Measurements from ENCODE around the gene PARP14.
A peak's percentile ranks its signal among the peaks of the same experiment; 100 is the strongest.
"Not testable (repeated sequence)": the region's sequence is repeated elsewhere in the genome, so short reads cannot be mapped to it uniquely, and the experiment has no call there.

Gene PARP14

GRCh38 chr3:122719273-122719921, 38.8 kb downstream of the PARP14 start:
- DNase-seq (ENCODE audit: low read depth) = no peak

DNA sequence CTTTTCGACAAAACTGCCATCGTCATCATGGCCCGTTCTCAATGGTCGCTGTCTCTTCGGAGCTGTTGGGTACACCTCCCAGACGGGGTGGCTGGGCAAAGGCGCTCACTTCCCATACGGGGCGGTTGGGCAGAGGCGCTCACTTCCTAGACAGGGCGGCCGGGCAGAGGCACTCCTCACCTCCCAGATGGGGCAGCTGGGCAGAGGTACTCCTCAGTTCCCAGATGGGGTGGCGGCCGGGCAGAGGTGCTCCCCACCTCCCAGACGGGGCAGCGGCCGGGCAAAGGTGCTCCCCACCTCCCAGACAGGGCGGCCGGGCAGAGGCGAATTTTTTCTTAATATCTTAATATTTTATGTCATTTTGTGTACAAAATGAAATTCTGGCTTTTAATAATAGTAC, 44.5 kb downstream of the PARP14 start:
- DNase-seq (ENCODE audit: low read depth) = no peak

- DNase-seq (ENCODE audit: low read depth) = no peak
These were observed 46.7 kb downstream of the PARP14 start for GRCh38 chr3:122727294-122727693.

GRCh38 chr3:122727766-122728165, 47.1 kb downstream of the PARP14 start:
- no peak for DNase-seq (ENCODE audit: low read depth)

DNA sequence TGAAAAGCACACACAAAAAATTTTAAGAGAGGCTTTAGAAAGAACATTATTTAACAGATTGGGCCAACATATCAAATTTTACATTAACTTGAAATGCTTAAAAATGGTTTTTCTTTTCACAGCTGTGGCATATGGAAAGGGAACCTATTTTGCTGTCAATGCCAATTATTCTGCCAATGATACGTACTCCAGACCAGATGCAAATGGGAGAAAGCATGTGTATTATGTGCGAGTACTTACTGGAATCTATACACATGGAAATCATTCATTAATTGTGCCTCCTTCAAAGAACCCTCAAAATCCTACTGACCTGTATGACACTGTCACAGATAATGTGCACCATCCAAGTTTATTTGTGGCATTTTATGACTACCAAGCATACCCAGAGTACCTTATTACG, 47.5 kb downstream of the PARP14 start:
- no peak for DNase-seq (ENCODE audit: low read depth)

- DNase-seq (ENCODE audit: low read depth) = no peak
These were observed 48.3 kb downstream of the PARP14 start for GRCh38 chr3:122728756-122729514.

- no peak for DNase-seq (ENCODE audit: low read depth)
These were observed 49.6 kb downstream of the PARP14 start for GRCh38 chr3:122730240-122730639.

- DNase-seq (ENCODE audit: low read depth) = not testable (repeated sequence)
These were observed 52.3 kb downstream of the PARP14 start for GRCh38 chr3:122732682-122733525.

DNA sequence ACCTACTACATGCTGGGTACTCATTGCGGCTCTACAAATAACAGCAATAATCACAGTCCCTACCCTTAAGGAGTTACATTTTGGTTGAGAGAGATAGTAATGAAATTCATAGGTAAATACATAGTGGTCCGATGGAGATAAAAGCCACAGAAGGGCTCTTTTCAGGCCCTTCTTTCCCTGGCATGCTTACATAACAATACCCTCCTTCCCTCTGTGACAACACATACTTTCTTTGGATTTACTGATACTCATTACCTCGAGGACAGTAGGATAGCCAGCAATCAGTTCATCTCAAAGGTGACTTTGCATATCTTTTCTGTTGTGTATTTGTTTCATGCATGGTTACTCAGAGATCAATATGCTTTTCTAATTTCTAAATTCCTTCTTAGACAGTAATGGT, 58.5 kb downstream of the PARP14 start:
- DNase-seq (ENCODE audit: low read depth) = no peak

DNA sequence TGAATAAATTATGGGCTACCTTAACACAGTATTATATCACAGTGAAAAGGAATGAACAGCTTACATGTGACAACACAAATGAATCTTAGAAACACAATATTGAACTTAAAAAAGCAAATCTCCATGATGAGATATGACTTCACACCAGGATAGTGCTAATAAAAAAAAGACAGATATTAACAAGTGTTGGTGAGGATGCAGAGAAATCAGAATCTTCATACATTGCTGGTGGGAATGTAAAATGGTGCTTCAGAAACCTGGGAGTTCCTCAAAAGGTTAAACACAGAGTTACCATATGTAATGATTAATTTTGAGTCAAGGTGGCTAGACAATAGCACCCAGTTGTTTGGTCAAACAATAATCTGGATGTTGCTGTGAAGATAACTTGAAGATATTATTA, 61.6 kb downstream of the PARP14 start:
- DNase-seq (ENCODE audit: low read depth) = no peak

- DNase-seq (ENCODE audit: low read depth) = no peak
These were observed 63.0 kb downstream of the PARP14 start for GRCh38 chr3:122743581-122744120.

GRCh38 chr3:122745369-122746021, 64.9 kb downstream of the PARP14 start:
- DNase-seq (ENCODE audit: low read depth) = peak; percentile 73

DNA sequence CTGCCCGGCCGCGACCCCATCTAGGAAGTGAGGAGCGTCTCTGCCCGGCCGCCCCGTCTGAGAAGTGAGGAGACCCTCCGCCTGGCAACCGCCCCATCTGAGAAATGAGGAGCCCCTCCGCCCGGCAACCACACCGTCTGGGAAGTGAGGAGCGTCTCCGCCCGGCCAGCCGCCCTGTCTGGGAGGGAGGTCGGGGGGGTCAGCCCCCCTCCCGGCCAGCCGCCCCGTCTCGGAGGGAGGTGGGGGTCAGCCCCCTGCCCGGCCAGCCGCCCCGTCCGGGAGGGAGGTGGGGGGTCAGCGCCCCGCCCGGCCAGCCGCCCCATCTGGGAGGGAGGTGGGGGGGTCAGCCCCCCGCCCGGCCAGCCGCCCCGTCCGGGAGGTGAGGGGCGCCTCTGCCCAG, 66.7 kb downstream of the PARP14 start:
- not testable (repeated sequence) for DNase-seq (ENCODE audit: low read depth)

- no peak for DNase-seq (ENCODE audit: low read depth)
These were observed 67.7 kb downstream of the PARP14 start for GRCh38 chr3:122748347-122748746.

- DNase-seq (ENCODE audit: low read depth) = peak; percentile 63
These were observed 74.3 kb downstream of the PARP14 start for GRCh38 chr3:122754929-122755328.

- no peak for DNase-seq (ENCODE audit: low read depth)
These were observed 74.9 kb downstream of the PARP14 start for GRCh38 chr3:122755491-122755890.

- no peak for DNase-seq (ENCODE audit: low read depth)
These were observed 78.4 kb downstream of the PARP14 start for GRCh38 chr3:122758877-122759560.

DNA sequence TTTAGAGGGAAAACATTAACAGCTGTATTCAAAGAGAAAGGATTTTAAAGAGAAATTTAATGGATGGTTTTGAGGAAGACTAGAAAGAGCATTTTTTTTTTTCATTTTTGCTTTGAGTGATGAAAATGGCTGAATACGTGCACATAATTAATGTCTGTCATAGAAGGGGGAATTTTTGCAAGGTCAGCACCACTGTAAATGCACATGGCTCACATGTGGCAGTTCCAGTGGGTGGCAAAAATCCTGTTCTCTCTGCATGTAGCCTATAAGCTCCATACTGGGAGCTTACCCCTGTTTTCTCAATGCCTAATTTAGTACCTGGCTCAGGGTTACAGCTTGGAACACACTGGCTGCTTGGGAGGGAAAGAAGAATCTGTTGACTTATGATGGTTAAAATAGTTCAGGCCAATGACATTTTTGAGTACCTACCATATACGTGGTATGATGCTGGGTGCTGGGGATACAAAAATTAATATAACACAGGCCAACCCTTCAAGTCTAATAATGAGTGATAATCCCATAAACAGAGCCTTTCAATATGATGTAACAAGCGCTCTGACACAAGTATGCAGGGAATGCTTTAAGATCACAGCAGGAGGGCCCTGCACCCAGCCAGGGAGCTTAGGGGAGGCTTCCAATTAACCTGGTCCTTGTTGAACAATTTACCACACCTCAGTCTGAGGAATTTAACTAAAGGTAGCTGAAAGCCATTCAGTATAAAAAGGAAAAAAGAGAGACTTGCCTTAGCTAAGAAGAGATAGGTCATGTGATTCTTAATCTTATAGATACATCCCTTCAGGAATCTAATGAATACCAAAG, 80.0 kb downstream of the PARP14 start:
- DNase-seq (ENCODE audit: low read depth) = no peak

DNA sequence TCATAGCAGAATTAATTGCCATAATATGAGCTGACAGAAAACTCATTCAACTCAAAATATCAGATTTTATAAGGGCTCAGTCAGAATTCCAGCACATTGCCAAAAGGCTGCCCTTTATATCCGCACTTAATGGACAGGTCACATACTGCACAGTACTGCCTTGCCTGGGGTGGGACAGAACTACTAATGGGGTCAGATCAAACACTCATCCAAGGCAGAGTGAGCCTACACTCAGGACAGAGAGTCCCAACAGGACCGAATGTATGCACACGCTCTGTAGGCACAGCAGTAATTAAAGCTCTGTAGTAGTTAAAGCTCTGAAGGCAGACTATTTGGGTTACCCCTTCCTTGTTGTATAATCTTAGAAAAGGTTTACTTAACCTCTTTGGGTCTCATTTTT, 85.8 kb downstream of the PARP14 start:
- no peak for DNase-seq (ENCODE audit: low read depth)

GRCh38 chr3:122767540-122768372, 87.1 kb downstream of the PARP14 start:
- DNase-seq (ENCODE audit: low read depth) = no peak

Data from ELR (cell line).